Fibroblast of peridontal ligament (primary cell): Measurements from ENCODE around the gene PTPDC1.

ENCODE experiments used
- DNase-seq: peaks from one replicate; pipeline ENCODE4 v3.0.0-alpha.2; 2010; ENCODE audit errors: extremely low read depth

Gene PTPDC1

GRCh38 chr9:94140791-94141790 is 56.8 kb downstream of the PTPDC1 start:
- DNase-seq = no peak

DNA sequence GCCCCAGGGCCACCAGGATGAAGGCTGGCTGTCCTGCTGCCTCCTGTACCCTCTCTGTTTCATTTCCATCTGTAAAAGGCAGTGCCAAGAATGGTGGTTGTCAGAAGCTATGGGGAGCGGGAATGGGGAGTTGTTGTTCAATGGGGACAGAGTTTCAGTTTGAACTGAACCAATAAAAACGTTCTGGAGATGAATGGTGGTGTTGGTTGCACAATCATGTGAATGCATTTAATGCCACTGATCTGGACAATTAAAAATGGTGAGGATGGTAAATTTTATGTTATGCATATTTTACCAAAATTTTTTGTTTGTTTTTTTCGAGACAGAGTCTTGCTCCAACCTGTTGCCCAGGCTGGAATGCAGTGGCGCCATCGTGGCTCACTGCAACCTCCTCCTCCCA is 58.1 kb downstream of the PTPDC1 start:
- DNase-seq = no peak

DNA sequence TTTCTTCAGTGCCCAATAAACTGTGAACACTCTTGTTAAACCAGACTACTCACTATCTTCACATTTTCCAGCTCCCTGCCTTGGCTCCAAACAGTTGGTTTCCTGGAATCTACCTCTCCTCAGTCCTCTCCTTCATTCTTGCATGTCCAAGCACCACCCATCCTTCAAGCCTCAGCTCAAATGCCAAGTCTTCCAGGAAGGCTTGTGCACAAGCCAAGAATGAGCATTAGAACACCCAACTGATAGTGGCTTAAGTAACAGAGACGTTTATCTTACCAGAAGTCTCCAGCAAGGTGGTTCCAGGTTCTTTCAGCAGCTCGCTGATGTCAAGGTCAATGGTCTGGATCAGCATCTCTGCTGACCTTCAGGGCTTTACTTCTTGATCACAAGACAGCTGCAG is 60.1 kb downstream of the PTPDC1 start:
- peak; percentile 42 for DNase-seq

GRCh38 chr9:94145640-94146039 is 61.4 kb downstream of the PTPDC1 start:
- DNase-seq = no peak

DNA sequence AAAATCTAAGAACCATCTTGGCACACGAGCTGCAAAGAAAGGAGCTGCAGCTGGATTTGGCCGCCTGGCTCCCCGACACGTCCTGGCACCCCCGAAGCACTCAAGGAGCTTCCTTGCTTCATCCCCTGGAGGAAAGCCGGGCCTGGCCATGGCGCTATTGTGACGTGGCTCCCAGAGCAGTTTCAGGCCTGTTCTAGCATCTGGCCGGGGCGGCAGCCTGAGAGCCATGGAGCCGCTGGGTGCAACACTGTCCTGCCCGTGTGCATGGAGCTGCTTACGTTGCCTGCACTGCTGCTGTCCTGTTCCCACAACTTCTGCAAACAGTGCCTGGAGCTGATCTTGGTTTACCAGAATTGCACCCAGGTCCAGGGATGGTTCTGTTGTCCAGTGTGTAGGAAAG is 63.5 kb downstream of the PTPDC1 start:
- no peak for DNase-seq

DNA sequence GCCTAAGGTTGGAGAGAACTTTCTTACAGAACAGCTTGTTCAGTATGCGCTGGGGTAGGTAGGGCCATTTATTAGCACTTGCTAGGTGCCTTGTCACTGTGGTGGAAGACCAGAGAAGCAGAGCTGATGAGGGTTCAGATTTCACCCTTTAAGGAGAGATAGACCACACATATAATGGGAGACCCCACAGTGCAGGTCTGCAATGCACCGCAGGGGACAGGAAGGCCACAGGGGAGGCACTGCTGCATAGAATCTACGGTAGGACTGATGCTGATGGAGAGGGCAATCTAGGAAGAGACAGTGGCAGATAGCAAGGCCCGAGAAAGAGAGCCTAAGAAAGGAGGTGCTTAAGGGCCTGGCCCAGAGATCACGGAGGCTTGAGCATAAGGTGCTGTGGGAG is 64.2 kb downstream of the PTPDC1 start:
- no peak for DNase-seq

DNA sequence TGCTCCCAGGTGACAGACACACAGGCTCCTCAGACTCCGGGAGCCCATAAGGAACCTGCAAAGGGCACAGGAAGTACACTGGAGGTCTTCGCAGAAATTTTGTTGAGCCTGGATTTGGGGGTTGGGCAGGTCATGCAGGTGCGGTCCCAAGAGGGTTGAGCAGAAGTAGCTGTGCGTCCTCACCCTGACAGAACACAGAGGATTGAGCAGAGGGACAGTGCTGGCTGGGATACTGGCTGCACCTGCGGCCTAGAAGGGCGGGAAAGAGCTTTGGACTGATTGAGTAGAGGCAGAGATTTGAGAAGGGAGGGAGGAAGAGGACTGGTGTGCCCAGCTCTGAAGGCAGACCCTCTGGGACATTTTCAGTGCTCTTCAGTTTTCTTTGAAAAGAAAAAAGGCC is 65.4 kb downstream of the PTPDC1 start:
- no peak for DNase-seq

DNA sequence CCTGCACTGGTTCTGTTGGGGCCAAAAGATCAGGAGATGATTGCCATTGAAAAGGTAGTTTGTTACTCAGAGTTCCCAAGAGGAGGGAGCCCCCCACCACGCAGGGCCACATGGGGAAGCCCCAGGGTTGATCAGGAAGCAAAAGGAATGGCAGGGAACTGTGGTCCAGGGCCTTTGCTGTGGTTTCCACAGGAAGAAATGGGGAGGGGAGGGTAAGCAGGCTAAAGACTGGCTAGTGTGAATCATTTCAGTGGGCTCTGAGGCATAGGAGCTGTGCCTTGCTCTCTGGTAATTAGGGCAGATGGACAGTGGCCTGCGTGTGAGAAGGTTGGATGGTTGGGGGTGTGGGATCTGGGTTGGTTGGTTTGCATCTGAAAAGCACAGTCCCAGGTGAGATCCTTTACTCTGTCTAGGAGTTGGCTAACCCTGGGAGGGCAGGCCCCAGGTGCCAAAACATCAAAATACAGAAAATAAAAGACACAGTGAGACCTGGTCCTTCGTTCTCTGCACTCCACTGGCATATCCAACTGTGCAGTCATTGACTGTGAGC is 66.1 kb downstream of the PTPDC1 start:
- DNase-seq = no peak

GRCh38 chr9:94150890-94151650 is 66.8 kb downstream of the PTPDC1 start:
- peak; percentile 44 for DNase-seq

DNA sequence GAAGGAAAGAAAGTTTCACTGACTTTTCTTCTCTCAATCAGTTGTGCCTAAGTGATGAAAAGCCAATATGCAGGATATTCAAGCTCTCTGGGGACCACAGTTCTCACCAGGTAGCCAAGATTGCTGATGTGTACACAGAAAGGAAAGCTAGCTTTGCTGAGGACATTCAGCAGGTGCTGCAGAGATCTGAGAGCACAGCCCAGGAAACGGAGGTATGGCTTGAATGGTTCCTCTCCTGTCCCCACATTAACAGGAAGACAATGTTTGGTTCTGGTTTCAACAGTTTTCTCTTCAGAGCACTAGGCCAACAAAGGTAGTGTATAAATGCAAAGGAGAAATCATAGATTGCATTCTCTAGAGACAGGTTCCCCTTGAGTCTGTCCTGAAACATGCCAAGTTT is 69.6 kb downstream of the PTPDC1 start:
- no peak for DNase-seq

- no peak for DNase-seq
These were observed 72.2 kb downstream of the PTPDC1 start for GRCh38 chr9:94156348-94157049.

DNA sequence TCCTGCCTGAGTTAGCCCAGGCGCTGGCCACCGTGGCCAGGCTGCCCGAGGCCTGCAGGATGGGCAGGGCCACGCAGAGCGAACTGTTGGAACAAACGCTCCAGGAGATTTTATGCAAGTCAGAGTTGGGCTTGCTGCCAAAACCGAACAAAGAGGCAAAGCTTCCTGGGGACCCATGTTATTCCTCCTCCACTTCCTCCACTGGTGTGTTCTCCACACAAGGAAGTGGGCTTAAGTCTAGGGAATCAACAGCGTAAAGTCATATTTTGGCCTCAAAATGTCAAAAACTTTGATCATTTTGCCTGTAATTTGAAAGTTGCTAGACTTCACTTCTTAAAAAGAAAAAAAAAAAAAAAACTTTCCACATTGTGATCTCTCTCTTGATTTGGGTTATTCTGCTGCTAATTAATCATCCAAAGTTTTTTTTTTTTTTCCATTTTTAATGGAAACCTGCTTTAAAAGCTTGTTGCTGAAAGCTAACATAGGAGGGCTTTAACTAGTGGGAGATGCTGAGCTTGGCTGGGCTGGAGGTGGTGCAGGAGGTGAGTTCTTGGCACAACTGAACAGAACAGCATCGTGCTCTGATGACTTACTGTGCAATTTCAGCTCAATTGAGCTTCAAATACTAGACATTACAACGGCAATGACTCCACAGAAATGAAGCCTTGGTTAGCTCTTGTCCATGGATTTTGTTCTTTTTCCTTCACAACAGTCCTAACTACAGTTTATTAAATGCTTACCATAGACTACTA is 73.0 kb downstream of the PTPDC1 start:
- DNase-seq = peak; percentile 53
